ENCODE results near the gene ZG16B.

GRCh38 chr16:2784358-2785100, 45.6 kb upstream of the ZG16B start:
- TF ChIP-seq CTCF (conservative IDR thresholded peaks at IDR 0.05) (no peak), EZH2 (IDR thresholded peaks at IDR 0.05; ENCODE audit: low read depth) (no peak)
